GM21390 (cell line): ENCODE data around the gene ECE1.

Experiments
- ATAC-seq: cut with Tn5 transposase; IDR thresholded peaks from one replicate; pipeline ENCODE4 v1.9.1; 2021; ENCODE audit not compliant: unreplicated experiment

ECE1 gene

GRCh38 chr1:21325731-21326387 lies 35.6 kb upstream of the ECE1 start:
- ATAC-seq = no peak

- no peak for ATAC-seq
These were observed 35.0 kb upstream of the ECE1 start for GRCh38 chr1:21325231-21325718.

- no peak for ATAC-seq
These were observed 34.3 kb upstream of the ECE1 start for GRCh38 chr1:21324368-21325141.

DNA sequence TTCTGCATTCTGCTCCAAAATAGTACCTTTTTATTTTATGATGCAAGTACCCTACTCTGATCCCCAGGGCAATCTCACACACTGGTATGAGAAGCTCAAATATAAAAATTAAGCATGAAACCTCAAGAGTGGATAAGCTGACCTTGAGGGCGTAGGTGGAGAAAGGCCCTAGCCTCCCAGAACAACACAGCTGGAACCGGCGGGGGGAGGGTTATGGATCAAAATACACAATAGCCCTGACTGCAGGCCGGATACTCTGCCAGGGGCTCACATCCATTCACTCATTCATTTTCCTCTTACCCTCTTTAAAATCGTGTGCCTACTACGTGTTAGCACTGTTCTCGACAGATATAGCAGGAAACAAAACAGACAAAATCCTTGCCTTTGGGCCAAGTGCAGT lies 32.8 kb upstream of the ECE1 start:
- ATAC-seq = no peak

- ATAC-seq = no peak
These were observed 32.4 kb upstream of the ECE1 start for GRCh38 chr1:21322681-21323016.

GRCh38 chr1:21321963-21322680 lies 31.9 kb upstream of the ECE1 start:
- ATAC-seq = no peak

DNA sequence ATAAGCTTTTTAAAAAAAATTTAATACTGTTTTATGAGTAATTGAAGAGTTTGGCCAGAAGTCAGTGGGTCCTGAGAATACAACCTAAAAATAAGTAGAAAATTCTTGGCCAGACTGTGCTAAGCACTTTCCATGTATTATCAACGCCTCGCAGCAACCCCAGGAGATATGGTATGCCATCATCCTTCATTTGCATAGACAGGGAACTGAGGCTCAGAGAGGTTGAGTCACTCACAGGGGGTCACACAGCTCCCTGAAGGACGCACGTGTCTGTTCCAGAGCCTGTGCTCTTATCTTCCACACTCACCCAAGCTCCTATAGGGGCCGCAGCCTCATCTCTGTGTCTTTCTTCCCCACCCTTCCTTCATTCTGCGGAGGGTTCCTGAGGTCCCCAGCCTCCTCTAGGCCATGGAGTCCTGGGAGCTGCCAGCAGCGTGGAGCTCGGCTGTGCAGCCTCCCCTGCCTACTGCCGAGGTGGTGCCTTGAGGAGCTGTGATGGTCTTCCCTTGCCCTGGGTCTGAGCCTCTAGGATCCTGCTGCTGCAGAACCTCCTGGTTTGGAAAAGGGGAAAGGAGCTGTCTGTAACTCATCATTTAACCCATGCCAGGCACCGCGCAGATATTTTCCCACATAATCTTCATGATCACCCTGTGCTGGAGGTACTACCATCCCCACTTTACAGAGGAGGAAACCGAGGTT lies 30.3 kb upstream of the ECE1 start:
- no peak for ATAC-seq

- ATAC-seq = no peak
These were observed 29.5 kb upstream of the ECE1 start for GRCh38 chr1:21319447-21320407.

- ATAC-seq = no peak
These were observed 28.5 kb upstream of the ECE1 start for GRCh38 chr1:21318714-21319159.

DNA sequence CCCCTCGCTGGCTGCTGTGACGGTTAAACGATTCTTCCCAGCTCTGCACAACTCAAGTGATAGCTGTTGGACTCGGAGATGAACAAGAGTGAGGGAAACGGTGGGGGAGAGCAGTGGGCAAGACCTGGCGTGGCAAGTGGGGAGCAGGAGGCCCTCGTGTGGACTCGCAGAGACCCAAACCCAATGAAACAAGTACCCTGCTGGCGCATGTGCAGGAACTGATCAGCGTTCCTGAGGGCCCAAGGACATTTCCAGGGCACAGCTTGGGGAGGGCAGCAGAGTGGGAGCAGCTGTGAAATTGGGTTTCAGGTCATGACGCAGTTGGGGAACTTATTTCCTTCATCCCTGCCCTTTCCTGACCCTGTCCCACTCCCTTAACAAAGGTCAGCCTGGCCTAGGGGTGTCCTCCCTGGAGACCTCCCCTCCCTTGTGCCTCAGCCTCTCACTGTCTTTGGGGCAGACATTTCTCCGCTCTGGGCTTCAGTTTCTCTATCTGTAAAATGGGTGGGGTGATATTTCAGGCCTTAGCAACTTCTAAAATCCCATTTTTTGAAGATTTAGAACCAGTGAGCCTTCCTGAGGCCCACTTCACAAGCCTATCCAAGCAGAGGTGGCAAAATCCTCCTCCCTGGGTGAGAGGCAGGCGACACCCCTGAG lies 27.9 kb upstream of the ECE1 start:
- ATAC-seq = no peak

GRCh38 chr1:21317690-21318043 lies 27.4 kb upstream of the ECE1 start:
- no peak for ATAC-seq

GRCh38 chr1:21317035-21317689 lies 26.9 kb upstream of the ECE1 start:
- no peak for ATAC-seq

DNA sequence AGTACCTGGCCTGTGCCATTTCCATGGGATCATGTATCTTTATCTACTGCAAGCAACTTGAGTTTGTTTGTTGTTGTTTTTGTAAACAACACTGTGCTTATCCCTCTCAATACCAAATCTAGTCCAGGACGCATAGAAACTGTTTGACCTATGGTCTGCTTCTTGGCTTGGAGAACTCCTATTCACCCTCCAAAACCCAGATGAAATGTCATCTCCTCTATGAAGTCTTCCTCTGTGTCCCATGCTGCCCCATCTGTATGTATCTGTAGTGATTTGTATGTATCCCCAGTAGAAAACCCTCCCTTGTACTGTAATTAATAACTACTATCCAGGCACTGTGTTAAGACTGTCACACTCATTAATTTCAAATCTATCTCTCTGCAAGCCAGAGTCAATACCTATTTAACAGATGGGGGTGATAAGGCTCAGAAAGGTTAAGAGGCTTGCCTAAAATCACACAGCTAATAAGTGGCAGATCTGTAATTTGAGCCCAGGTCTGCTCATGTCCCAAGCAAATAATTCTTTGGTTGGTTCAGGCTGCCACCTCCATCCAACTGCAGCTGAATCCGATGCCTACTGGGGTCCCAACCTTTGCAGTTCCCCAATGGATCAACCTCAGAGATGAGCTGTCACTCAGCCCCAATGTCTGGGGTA lies 24.6 kb upstream of the ECE1 start:
- no peak for ATAC-seq

GRCh38 chr1:21313886-21314721 lies 23.8 kb upstream of the ECE1 start:
- no peak for ATAC-seq

DNA sequence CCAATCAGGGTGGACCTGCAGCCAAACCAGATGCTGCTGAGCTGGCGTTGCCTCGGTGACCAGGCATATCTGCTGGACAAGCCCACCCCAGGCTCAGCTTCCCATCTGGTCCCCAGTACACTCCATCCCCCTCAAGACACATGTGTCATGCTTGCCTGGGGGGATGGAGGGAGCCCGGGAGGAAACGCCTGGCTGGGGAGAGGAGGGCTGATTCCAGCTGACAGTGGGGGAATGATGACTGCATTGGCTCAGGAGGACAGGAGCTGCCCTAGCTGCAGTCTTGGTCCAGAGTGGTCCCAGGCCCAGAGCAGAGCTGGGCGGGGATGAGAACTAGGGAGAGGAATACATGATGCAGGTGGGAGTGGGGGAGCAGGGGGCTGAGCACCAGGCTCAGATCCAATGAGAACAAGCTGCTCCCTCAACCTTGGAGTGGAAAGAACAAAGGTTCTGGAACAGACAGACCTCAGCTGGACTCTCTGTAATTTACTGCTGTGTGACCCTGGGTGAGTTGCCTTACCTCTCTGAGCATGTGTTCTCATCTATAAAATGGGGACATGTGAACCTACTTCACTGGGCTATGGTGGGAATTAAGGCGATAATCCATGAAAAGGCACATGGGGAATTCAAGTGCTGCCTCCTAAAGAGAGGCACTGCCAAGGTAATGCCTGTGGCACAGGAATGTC lies 23.1 kb upstream of the ECE1 start:
- no peak for ATAC-seq

GRCh38 chr1:21312407-21312992 lies 22.2 kb upstream of the ECE1 start:
- ATAC-seq = no peak

GRCh38 chr1:21311016-21311415 lies 20.8 kb upstream of the ECE1 start:
- ATAC-seq = no peak
